ENCODE data around the gene KIF20B.

DNA sequence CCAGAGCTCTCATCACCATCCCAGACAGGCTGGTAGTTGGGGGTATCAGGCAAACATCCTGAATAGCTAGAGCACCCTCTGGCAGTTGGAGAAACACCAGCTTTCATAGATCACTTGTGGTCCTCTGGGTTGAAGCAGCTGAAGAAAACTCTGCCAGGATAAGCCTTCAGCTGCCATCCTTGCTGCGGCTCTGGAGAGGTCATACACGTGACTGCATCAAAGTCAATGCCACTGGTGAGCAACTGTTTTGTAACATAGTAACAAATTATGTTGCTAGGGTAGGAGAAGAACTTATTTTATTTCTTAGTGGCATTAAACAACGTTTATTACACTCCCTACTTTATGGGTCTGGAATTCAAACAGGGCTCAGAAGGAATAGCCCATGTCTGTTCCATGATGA is 37.2 kb upstream of the KIF20B start:
- TF ChIP-seq, protein P1, sequence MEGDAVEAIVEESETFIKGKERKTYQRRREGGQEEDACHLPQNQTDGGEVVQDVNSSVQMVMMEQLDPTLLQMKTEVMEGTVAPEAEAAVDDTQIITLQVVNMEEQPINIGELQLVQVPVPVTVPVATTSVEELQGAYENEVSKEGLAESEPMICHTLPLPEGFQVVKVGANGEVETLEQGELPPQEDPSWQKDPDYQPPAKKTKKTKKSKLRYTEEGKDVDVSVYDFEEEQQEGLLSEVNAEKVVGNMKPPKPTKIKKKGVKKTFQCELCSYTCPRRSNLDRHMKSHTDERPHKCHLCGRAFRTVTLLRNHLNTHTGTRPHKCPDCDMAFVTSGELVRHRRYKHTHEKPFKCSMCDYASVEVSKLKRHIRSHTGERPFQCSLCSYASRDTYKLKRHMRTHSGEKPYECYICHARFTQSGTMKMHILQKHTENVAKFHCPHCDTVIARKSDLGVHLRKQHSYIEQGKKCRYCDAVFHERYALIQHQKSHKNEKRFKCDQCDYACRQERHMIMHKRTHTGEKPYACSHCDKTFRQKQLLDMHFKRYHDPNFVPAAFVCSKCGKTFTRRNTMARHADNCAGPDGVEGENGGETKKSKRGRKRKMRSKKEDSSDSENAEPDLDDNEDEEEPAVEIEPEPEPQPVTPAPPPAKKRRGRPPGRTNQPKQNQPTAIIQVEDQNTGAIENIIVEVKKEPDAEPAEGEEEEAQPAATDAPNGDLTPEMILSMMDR (IDR thresholded peaks at IDR 0.05) = no peak
- no peak for TF ChIP-seq POLR2A (IDR thresholded peaks at IDR 0.05)
